HepG2 (cell line): ENCODE measurements around the gene MAPK10.

ENCODE experiments used
- DR1 ChIP-seq: sonication (generic); formaldehyde crosslinking; IDR thresholded peaks from 2 replicates; pipeline ENCODE4 v1.8.0; 2021; ENCODE audit warnings: mild to moderate bottlenecking, missing genetic modification reagents, inconsistent platforms
- NKX3-1 ChIP-seq: sonication (generic); formaldehyde crosslinking; IDR thresholded peaks from 2 replicates; pipeline ENCODE4 v1.5.0; 2020; ENCODE audit warnings: missing genetic modification reagents
- TBX2 ChIP-seq: sonication (generic); formaldehyde crosslinking; IDR thresholded peaks from 2 replicates; pipeline ENCODE4 v1.5.0; 2020; ENCODE audit warnings: missing genetic modification reagents, mild to moderate bottlenecking, borderline replicate concordance

GRCh38 chr4:86106475-86106874 is 253.4 kb downstream of the MAPK10 start:
- TF ChIP-seq NKX3-1 (CRISPR knock-in tag) (no peak), DR1 (no peak), TBX2 (no peak)
